ENCODE results near the gene IKBIP. TPM values are rescaled to one million over a fixed set of nuclear protein-coding genes. Genes with fewer than 3 reads are reported as not detected.

IKBIP gene
- total and polyA plus RNA-seq, 9 of the 15 experiments (the other 6 are each of a cell fraction or from before 2014, with no cell fraction given) = 3.3 to 19.5 (median 14.9) TPM

DNA sequence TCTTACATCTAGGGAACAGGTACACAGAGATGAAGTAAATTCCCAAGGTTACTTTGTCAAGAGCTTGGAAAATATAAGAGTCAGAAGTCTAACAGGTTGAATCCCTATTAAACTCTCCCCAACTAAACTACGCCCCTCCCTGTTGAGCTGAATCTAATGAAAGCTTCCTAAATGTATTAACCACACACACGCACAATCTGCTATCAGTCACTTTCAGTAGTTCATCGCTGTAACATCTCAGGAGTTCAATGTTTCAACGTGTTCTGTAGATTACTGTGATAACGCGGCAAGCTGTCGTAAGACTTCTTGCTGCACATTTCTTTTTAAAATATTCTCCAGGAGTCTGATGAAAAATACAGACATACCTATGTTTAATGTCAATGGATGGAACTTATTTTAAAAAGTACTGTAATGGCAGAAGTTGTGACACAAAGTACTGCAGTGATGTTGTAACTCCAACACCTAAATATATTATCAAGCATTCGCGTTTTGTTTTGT is 51.7 kb downstream of the IKBIP start:
- H3K27ac ChIP-seq (ENCODE audit: extremely low read depth, low read depth, low read length) = peak overlapping the region; percentile 80
- peaks cover 41% of the 10 kb centered on the region for H3K36me3 ChIP-seq (ENCODE audit: control insufficient read depth, insufficient read depth, low read length)
- ATAC-seq (no peak), FAIRE-seq (peak; percentile 35), DNase-seq (ENCODE audit: extremely low read depth in 1 of 4, low spot score in 3 of 4) (peak in 2 of 4 experiments; percentile 25 to 49)
- 1% methylated on average over 9 of the region's 9 CpGs for WGBS (ENCODE audit: insufficient coverage, low coverage, missing lambda C conversion rate)
- peaks cover 16 to 18% of the 10 kb centered on the region in 2 experiments; a peak in 4 of 5 replicates for H3K4me1 ChIP-seq (replicated peaks in 1 of 2; ENCODE audit: control insufficient read depth in 2 of 2, insufficient read depth in 2 of 2, low read length in 2 of 2)
- in situ Hi-C loops (cut with MboI) = no loop called here
- H3K9me1 ChIP-seq (ENCODE audit: control insufficient read depth, insufficient read depth, low read length) = no peaks in the 10 kb centered on the region
- H3K9me3 ChIP-seq (replicated peaks; ENCODE audit: control insufficient read depth, insufficient read depth, low read depth, low read length) = no peaks in the 10 kb centered on the region
- H3K9ac ChIP-seq (ENCODE audit: insufficient read depth in 1 of 2, low read depth in 2 of 2, low read length in 2 of 2) = peak overlapping the region; percentile 72 to 81
- BruUV-seq (replicated peaks) = TSS peak; percentile 99
- H3K27me3 ChIP-seq (ENCODE audit: control insufficient read depth in 2 of 2, insufficient read depth in 2 of 2, low read length in 2 of 2) = no peaks in the 10 kb centered on the region
- peak overlapping the region; percentile 100 for H3K4me3 ChIP-seq
- intact Hi-C loops (cut with micrococcal nuclease) = loop anchor here (1.0 to 5.0 kb wide), 5 partner anchors 20 to 76 kb away; partner anchors contain the start of genes APAF1 and TMPO
- H4K20me1 ChIP-seq (replicated peaks; ENCODE audit: control insufficient read depth, insufficient read depth, low read length) = peaks cover 26% of the 10 kb centered on the region
- ChIA-PET CTCF (ENCODE audit: low intra/inter-chr PET ratio) (no interaction called here), POLR2A (interaction anchor here (0.8 to 7.2 kb wide), 17 partner anchors 8 to 406 kb away, joined by 3 to 96 read pairs (median 4); no protein-coding TSS in a partner anchor)
- H2AFZ ChIP-seq (ENCODE audit: low read depth, low read length) = peak overlapping the region; percentile 92
- H3K79me2 ChIP-seq (ENCODE audit: control insufficient read depth, insufficient read depth, low read length) = peaks cover 52% of the 10 kb centered on the region
- H3K4me2 ChIP-seq (ENCODE audit: insufficient read depth, low read length) = peak overlapping the region; percentile 92
- TF ChIP-seq KLF10 (CRISPR knock-in tag; IDR thresholded peaks at IDR 0.05) (no peak), NR2C2 (CRISPR knock-in tag; IDR thresholded peaks at IDR 0.05) (no peak), NR2C2 (tag; IDR thresholded peaks at IDR 0.05) (peak; percentile 6; the same call in 1 of the 2 replicates), C11orf30 (IDR thresholded peaks at IDR 0.05; ENCODE audit: low read depth) (no peak), ZNF668 (CRISPR knock-in tag; IDR thresholded peaks at IDR 0.05) (no peak), CEBPG (CRISPR knock-in tag; IDR thresholded peaks at IDR 0.05) (no peak), CEBPG (tag; conservative IDR thresholded peaks at IDR 0.05 in 1 of 2, IDR thresholded peaks at IDR 0.05 in 1 of 2) (peak; percentile 62 to 85; a peak in 3 of 4 replicates), ZNF174 (CRISPR knock-in tag; IDR thresholded peaks at IDR 0.05) (no peak), MTA3 (IDR thresholded peaks at IDR 0.05; ENCODE audit: borderline replicate concordance) (peak; percentile 11; the same call in 1 of the 2 replicates), HDAC2 (IDR thresholded peaks at IDR 0.05) (peak; percentile 36; the same call in 1 of the 2 replicates), BRF1 (IDR thresholded peaks at IDR 0.05; ENCODE audit: borderline replicate concordance, extremely low read depth, insufficient read length) (no peak), MYBL2 (IDR thresholded peaks at IDR 0.05; ENCODE audit: low read depth) (no peak), MYBL2 (CRISPR knock-in tag; IDR thresholded peaks at IDR 0.05; ENCODE audit: borderline replicate concordance) (no peak), ZNF766 (CRISPR knock-in tag; conservative IDR thresholded peaks at IDR 0.05) (no peak), KAT7 (CRISPR knock-in tag; IDR thresholded peaks at IDR 0.05; ENCODE audit: borderline replicate concordance) (no peak), GATA2 (CRISPR knock-in tag; IDR thresholded peaks at IDR 0.05) (peak; percentile 53; the same call in 1 of the 2 replicates), SNRNP70 (optimal IDR thresholded peaks at IDR 0.05; ENCODE audit: low read depth, low read length) (no peak)
- TF ChIP-seq, protein P1, sequence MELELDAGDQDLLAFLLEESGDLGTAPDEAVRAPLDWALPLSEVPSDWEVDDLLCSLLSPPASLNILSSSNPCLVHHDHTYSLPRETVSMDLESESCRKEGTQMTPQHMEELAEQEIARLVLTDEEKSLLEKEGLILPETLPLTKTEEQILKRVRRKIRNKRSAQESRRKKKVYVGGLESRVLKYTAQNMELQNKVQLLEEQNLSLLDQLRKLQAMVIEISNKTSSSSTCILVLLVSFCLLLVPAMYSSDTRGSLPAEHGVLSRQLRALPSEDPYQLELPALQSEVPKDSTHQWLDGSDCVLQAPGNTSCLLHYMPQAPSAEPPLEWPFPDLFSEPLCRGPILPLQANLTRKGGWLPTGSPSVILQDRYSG (tag; conservative IDR thresholded peaks at IDR 0.05; ENCODE audit: low read depth) = no peak
- TF ChIP-seq, protein P2, sequence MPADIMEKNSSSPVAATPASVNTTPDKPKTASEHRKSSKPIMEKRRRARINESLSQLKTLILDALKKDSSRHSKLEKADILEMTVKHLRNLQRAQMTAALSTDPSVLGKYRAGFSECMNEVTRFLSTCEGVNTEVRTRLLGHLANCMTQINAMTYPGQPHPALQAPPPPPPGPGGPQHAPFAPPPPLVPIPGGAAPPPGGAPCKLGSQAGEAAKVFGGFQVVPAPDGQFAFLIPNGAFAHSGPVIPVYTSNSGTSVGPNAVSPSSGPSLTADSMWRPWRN (IDR thresholded peaks at IDR 0.05; ENCODE audit: low read depth) = peak; percentile 12; the same call in 1 of the 2 replicates
- TF ChIP-seq, protein P3, sequence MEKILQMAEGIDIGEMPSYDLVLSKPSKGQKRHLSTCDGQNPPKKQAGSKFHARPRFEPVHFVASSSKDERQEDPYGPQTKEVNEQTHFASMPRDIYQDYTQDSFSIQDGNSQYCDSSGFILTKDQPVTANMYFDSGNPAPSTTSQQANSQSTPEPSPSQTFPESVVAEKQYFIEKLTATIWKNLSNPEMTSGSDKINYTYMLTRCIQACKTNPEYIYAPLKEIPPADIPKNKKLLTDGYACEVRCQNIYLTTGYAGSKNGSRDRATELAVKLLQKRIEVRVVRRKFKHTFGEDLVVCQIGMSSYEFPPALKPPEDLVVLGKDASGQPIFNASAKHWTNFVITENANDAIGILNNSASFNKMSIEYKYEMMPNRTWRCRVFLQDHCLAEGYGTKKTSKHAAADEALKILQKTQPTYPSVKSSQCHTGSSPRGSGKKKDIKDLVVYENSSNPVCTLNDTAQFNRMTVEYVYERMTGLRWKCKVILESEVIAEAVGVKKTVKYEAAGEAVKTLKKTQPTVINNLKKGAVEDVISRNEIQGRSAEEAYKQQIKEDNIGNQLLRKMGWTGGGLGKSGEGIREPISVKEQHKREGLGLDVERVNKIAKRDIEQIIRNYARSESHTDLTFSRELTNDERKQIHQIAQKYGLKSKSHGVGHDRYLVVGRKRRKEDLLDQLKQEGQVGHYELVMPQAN (IDR thresholded peaks at IDR 0.05; ENCODE audit: borderline replicate concordance) = 0 out of 2 replicates have a peak, but pooled peaks have one; percentile 6

Measured in K562 (cell line).